HG03025 (cell line): ENCODE results near the gene MYH14.
"Not testable (repeated sequence)": the region's sequence is repeated elsewhere in the genome, so short reads cannot be mapped to it uniquely, and the experiment has no call there.

Experiments used
- ATAC-seq: cut with Tn5 transposase; IDR thresholded peaks from one replicate; pipeline ENCODE4 v1.9.1; 2021; ENCODE audit warnings: mild to moderate bottlenecking, moderate library complexity; ENCODE audit not compliant: unreplicated experiment, low FRiP score

MYH14 gene

GRCh38 chr19:50353487-50353880 lies 150.1 kb downstream of the MYH14 start:
- not testable (repeated sequence) for ATAC-seq

- ATAC-seq: no peak
These were observed 153.3 kb downstream of the MYH14 start for GRCh38 chr19:50356691-50357177.

- ATAC-seq: peak; percentile 47
These were observed 154.0 kb downstream of the MYH14 start for GRCh38 chr19:50357178-50358100.

GRCh38 chr19:50358483-50359327 lies 155.3 kb downstream of the MYH14 start:
- no peak for ATAC-seq

- no peak for ATAC-seq
These were observed 156.0 kb downstream of the MYH14 start for GRCh38 chr19:50359328-50359818.
